Stimulated activated CD8-positive, alpha-beta memory T cell treated with anti-CD3 and anti-CD28 coated beads, Interleukin-7, amount 100 ng/mL, for 24 hours (primary cell): ENCODE measurements around the gene OTOP2.
"Not testable (repeated sequence)": the region's sequence is repeated elsewhere in the genome, so short reads cannot be mapped to it uniquely, and the experiment has no call there.

Source experiments
- DNase-seq: peaks from one replicate; pipeline ENCODE4 v3.0.0-alpha.2; 2020; ENCODE audit warnings: low read depth

The OTOP2 gene

DNA sequence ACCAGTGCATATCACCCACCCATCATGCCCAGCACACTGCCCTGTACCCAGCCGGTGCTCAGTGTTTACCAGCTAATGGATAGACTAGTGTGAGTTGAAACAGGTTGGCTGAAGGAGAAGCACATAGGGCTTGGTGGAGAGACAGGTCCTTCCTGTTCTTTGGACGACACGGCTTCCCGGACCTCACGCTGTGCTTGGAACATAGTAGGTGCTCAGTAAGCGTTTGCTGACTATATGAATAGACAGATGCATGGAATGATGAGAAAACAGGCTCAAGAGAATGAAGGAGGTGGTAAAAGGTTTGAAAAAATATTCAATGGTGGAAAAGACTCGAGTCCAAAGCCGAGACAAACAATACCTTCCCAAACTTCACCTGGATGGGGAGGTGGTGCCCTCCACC, 23.9 kb upstream of the OTOP2 start:
- no peak for DNase-seq

GRCh38 chr17:74901353-74902135, 22.5 kb upstream of the OTOP2 start:
- no peak for DNase-seq

DNA sequence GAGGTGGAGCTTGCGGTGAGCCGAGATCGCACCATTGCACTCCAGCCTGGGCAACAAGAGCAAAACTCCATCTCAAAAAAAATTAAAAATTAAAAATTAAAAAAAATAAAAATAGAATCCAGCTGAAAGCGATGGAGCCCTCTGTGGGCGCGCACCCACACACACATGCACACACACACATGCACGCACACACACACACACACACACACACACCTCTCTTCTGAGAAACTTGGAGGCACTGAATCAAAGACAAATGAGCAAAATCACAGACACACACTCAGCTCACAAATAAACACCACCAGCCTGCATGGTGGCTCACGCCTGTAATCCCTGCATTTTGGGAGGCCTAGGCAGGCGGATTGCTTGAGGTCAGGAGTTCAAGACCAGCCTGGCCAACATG, 21.0 kb upstream of the OTOP2 start:
- no peak for DNase-seq

- DNase-seq: no peak
These were observed 20.4 kb upstream of the OTOP2 start for GRCh38 chr17:74903671-74904070.

- DNase-seq: no peak
These were observed 19.2 kb upstream of the OTOP2 start for GRCh38 chr17:74904687-74905409.

DNA sequence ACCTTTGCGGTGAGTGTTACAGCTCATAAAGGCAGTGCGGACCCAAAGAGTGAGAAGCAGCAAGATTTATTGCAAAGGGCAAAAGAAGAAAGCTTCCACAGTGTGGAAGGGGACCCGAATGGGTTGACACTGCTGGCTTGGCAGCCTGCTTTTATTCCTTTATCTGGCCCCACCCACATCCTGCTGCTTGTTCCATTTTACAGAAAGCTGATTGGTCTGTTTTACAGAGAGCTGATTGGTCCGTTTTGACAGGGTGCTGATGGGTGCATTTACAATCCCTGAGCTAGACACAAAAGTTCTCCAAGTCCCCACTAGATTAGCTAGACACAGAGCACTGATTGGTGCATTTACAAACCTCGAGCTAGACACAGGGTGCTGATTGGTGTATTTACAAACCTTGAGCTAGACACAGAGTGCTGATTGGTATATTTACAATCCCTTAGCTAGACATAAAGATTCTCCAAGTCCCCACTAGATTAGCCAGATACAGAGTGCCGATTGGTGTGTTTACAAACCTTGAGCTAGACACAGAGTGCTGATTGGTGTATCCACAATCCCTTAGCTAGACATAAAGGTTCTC, 17.8 kb upstream of the OTOP2 start:
- DNase-seq: not testable (repeated sequence)

GRCh38 chr17:74907012-74907411, 17.1 kb upstream of the OTOP2 start:
- no peak for DNase-seq

- DNase-seq: not testable (repeated sequence)
These were observed 15.0 kb upstream of the OTOP2 start for GRCh38 chr17:74909097-74909496.

DNA sequence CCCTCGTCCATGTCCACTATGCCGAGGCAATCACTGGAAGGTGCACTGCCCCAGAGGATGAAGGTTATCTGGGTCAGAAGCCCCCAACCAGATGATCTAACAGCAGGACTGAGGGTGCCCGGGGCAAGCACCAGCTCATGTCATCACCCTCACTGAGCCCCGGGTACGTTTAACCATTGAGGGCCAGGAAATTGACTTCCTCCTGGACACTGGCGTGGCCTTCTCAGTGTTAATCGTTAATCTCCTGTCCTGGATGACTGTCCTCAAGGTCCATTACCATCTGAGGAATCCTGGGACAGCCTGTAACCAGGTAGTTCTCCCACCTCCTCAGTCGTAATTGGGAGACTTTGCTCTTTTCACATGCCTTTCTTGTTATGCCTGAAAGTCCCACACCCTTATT, 12.7 kb upstream of the OTOP2 start:
- not testable (repeated sequence) for DNase-seq

DNA sequence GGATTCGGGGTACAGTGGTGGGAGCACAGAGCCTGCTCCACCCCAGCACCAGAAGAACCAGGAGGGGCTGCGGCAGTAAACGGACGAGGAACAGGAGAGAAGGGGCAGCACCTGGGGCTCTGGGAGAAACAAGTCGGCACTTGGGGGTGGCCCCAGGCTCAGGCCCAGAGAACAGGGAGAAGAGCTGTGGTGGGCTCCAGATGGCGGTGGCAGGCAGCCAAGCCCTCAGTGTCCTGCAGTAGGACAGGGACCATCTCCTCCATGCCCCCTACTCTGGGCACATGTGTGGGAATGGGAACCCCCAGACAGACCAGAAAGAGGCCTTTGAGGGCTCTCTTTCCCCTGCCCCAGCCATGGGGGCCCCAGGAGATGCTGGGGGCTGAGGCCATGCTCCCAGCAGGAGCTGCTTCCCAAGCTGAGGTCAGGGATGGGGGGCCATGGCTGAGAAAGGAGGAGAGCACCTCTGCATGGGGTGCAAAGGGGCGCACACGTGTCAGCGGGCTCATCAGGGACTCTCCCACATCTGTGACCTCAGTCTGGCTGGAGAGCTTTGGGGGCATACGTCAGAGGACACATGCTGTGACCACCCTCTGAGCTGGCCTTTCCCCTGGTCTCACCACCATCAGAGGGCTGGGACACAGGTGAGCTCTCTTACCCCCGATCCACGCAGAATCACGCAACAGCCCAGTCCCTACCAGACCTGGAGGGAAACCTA, 7.8 kb upstream of the OTOP2 start:
- DNase-seq: no peak

GRCh38 chr17:74916851-74917199, 7.2 kb upstream of the OTOP2 start:
- no peak for DNase-seq

DNA sequence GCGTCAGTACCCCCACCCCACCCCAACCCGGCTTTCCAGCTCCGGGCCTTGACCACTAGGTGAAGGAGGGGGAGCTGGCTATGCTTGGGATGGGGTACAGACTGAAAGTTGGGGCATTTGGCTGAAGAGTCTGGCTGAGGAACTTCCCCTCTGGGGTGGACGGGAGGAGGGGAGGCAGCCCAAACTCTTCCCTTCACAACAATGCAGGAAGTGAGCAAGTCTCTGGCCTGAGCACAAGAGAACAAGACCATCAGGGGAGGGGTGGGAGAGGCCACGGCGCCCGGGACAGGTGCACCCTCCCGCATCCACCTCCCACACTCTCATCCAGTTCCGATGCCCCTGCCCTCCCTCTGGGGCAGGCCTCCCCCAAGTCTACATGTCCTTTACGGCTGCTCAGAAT, 6.6 kb upstream of the OTOP2 start:
- DNase-seq: no peak

GRCh38 chr17:74918906-74919305, 5.2 kb upstream of the OTOP2 start:
- no peak for DNase-seq

DNA sequence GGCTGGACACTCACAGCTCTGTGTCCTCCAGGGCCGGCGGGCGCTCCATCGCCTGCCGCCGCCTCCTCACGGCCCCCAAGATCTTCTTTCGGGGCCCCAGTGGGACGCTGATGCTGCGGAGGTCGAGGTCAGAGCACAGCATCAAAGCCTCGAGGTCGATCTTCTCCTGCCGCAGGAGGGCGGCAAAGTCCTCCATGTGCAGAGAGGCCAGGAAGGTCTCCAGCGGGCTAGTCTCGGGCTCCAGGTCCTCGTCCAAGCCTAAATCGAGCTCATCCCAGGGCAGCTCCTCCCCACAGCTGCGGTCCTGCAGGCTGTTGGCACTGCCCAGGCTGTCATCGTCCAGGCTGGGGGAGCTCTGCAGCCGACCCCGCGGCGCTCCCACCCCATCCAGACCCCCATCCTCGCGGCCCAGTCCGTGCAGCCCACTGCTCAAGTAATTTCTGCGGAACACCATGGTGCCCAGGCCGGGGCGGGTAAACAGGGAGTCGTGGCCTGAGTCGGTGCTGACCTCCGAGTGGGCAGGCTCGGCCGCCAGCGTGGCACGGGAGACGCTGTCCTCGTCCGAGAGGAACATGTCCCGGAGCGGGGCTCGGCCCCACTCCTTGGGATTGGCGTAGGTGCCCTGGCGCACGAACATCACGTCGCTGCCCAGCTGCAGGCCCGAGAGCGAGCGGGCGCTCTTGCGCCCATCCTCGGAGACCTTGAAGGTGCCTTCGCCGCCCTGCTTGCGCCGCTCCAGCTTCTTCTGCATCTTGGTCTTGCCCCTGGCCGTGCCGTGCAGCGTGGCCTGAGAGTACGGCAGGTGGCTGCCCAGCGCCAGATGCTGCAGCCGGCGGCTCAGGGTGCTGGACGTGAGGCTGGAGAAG, 4.4 kb upstream of the OTOP2 start:
- no peak for DNase-seq

- DNase-seq: no peak
These were observed 3.8 kb upstream of the OTOP2 start for GRCh38 chr17:74920306-74920620.

- DNase-seq: no peak
These were observed 3.4 kb upstream of the OTOP2 start for GRCh38 chr17:74920642-74921025.

GRCh38 chr17:74921026-74921681, 2.9 kb upstream of the OTOP2 start:
- DNase-seq: no peak

DNA sequence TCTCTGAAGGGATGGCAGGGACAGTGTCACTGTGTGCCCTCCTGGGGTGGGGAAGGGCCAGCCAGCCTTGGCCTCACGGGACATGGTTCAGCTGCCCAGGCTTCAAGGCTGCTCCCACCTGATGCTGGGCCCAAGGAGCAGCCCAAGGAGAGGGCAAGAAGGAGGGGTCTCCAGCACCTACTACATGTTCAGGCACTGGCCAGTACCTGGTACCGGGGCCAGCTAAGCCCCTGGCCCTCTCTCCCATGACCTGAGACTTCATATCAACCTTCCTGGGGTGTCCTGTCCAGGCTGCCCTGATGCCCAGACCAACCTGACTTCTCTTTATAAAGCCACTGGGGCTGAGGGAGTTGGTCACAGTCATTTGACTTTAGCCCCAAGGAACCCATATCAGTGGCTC, 2.3 kb upstream of the OTOP2 start:
- no peak for DNase-seq

- DNase-seq: no peak
These were observed 1.9 kb upstream of the OTOP2 start for GRCh38 chr17:74922172-74922571.

DNA sequence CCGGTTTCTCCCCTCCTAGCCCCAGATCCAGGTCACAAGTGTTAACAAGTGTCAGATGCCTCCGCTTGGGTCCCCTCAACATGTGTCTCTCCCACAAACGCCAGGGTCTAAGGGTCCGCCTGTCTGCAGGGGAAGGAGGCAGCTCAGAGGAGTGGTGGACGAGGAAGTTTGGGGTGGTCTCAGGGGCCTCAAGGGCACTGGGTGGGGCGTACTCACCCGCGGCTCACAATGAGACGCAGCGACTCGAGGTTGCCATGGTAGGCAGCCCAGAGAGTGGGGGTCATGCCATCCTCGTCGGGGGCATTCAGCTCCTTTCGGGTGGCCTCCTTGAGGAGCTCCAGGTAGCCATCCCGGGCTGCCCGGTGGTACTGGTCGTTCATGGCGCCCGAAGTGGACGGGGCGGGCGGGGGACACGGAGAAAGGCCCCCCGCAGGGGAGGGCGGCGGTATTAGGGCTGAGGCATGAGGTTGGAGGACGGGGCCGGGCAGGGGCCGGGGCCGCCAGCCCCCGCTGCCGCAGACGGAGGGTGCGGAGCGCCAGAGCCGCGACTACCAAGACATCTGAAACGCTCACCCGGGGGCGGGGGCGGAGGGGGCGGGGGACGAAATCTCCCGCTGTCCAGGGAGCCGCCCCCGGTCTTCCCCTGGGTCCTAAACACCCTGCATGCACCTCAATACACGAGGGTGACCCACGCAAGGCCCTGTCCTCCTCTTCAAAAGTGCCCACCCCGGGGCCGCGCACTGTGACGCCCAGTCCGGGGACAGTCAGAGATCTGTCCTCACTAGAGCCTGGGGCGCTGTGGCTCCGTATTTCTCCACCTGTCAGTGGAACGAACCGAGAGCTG, 1.2 kb upstream of the OTOP2 start, which contains the start of gene USH1G:
Gene USH1G, minus strand, starts transcription at position 562 of the 844 bp plus-strand sequence. Its CDS starts 182 bp downstream, at position 380.
- no peak for DNase-seq
